HG02973 (cell line): ENCODE results near the gene TLE4.
"Not testable (repeated sequence)": the region's sequence is repeated elsewhere in the genome, so short reads cannot be mapped to it uniquely, and the experiment has no call there.

Experiments
- ATAC-seq: cut with Tn5 transposase; IDR thresholded peaks from one replicate; pipeline ENCODE4 v1.9.1; 2021; ENCODE audit warnings: moderate library complexity; ENCODE audit not compliant: unreplicated experiment

TLE4 gene

DNA sequence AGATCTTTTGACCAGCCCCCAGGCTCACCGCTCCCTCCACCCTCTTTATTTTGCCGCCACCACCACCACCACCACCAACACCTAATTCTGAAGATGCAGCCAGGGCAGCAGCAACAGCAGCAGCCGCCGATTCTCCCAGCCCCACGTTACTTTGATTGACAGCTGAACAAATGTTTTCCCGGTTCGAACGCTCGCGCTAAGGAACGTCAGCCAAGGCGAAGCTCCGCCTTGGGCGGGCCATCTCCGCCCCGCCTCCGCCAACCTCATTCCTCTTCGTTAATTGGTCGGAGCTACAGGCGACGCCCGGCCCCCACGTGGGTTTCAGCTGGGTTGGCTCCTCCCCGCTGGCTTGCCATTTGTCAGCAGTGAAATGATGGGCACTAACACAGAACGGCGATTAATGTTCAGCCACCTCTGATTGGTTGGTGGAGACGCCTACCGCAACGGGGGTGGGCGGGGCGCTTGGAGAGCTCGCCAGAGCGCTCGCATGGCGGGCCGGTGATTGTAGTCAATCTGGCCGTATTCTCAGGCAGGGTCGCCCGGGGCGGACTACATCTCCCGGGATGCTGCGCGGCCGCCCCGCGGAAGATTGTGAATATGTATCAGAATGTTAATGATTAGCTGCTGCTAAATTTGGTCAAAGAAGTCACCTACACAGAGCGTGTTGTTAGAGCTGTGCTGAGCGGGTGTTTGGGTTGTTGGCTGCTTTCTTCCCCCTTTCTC lies at the start of gene TLE4:
Gene TLE4 (plus strand): TSS at position 657 of the 723 bp plus-strand sequence. CDS start 826 bp downstream, outside the sequence.
- peak; percentile 84 for ATAC-seq

DNA sequence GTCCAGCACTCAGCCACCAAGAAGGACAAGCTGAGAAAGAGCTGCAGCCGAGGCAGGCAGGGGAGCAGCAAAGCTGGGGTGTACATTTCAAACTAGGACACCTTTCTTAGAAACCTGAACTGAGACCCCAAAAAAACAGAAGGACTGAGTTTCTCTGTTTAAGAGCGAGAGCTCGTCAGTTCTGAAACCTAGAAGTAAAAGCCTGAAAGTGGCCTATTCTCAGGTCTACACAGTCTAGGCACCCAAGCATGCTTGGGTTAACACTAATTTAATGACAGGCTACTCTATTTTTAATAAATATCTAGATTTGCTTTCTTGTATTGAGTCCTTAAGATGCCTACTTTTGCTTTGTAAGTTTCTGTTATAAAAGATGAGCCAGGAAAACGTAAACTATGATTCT lies 49.0 kb upstream of the TLE4 start:
- no peak for ATAC-seq

- ATAC-seq = no peak
Observed at GRCh38 chr9:79524266-79524665, 47.5 kb upstream of the TLE4 start.

GRCh38 chr9:79526149-79526672 lies 45.6 kb upstream of the TLE4 start:
- no peak for ATAC-seq

GRCh38 chr9:79535534-79535933 lies 36.2 kb upstream of the TLE4 start:
- ATAC-seq = no peak

DNA sequence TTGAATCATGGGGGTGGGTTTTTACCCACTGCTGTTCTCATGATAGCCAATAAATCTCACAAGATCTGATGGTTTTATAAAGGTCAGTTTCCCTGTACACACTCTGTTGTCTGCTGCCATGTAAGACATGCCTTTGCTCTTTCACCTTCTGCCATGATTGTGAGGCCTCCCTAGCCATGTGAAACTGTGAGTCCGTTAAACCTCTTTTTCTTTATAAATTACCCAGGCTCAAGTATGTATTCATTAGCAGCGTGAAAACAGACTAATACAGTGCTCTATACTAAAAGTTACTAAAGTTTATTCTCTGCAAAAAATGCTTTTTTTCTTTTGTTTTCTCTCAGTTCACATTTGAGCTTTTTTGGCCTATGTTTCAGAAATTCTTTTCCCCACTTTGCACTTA lies 33.9 kb upstream of the TLE4 start:
- no peak for ATAC-seq

- no peak for ATAC-seq
Observed at GRCh38 chr9:79542735-79543620, 28.8 kb upstream of the TLE4 start.

GRCh38 chr9:79544375-79544774 lies 27.4 kb upstream of the TLE4 start:
- not testable (repeated sequence) for ATAC-seq

GRCh38 chr9:79551586-79551985 lies 20.2 kb upstream of the TLE4 start:
- ATAC-seq = no peak

- no peak for ATAC-seq
Observed at GRCh38 chr9:79551994-79552393, 19.8 kb upstream of the TLE4 start.

GRCh38 chr9:79555474-79556089 lies 16.2 kb upstream of the TLE4 start:
- ATAC-seq = no peak

DNA sequence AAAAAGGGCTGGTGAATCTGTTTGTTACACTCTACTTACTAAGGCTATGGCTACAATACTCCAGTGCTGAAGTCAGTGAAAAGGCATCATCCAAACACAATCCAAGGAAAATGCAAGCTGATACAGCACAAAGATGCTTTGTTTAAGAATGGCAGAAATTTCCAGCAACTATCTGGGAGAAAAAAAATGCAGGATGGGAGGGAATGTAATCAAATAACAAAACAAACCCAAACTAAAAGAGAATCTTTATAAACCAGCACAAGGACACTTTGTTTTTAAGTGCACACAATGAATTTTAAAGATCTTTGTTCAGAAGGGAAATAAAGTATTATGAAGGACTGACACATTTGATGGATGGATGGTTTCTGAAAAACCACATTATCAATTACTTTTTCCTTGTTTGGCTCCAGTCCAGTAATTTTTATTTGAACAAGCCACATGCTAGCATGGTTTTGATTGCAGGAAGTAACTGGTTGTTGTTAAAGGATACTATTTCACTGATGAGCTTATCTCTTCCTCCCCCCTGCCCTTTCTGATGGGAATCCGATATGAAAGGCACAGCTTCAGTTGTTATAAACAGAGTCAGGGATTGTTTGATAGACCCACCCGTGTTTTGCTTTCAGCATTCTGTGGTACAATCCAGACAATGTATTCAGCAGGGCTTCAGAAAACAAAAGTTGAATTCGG lies 12.1 kb upstream of the TLE4 start:
- ATAC-seq = no peak

GRCh38 chr9:79562749-79563386 lies 8.9 kb upstream of the TLE4 start:
- ATAC-seq = no peak

DNA sequence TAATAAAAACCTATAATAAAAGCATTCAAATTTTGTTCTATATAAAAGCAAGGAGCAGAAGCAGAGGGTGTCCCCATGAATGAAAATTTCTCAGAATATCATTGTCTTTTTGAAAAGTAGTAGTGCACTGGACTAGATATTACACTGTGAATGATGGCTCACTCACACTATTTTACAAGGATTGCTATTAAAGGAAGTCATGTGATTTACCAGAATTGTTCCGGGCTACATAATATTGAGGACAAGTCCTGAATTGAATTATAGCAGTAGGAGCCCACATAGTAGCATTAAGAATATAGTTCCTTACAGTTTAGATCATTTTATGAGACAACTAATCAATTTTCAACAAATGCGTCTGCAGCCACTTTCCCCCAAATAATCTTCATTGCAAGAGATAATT lies 7.7 kb upstream of the TLE4 start:
- ATAC-seq = no peak

GRCh38 chr9:79565245-79565644 lies 6.5 kb upstream of the TLE4 start:
- ATAC-seq = peak; percentile 92

GRCh38 chr9:79567671-79568098 lies 4.1 kb upstream of the TLE4 start:
- ATAC-seq = no peak

DNA sequence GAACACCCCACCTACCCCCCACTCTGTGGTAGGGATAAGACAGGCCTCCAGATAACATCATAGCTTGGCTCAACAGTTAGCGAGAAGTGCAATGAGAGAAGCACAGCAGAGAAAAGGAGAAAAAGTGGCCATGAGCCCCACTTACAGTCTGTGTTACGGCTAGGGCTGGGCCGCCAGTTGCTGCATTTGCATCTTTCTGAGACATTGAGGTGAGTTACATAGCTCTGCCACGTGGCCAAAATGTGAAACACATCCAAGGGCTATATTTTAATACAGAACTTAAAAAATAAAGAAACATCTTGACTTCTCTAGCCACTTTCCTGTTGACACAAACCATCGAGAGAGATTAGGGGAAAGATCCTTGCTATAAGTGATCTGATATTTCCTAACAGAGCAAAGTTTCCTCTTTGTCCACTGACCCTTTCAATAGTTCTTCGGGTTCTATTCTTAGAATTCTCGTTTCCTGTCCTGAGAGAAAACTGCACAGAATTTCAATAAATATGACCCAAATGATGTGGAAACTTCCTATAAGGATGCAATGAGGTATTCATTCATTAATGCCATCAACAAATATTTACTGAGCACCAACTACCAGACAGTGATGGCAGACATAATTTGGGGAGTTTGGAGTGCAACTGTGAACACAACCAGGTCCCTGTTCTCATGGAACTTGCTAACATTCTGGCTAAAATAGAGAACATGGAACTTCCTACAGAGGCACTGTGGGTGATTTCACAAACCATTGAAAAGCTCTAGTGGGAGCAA lies 3.2 kb upstream of the TLE4 start:
- ATAC-seq = no peak

- ATAC-seq = no peak
Observed at GRCh38 chr9:79569814-79570447, 1.8 kb upstream of the TLE4 start.
